Hepatocyte (in vitro differentiated cells): Measurements from ENCODE around the gene LRRC10. TPM values are rescaled to one million over a fixed set of nuclear protein-coding genes. Genes with fewer than 3 reads are reported as not detected.

Experiments
- DNase-seq: peaks from one replicate; pipeline ENCODE4 v3.0.0-alpha.2; 2016; ENCODE audit warnings: low spot score
- H2AFZ ChIP-seq: fragments of 200-600 bp; sonication (generic); 2 replicates; pipeline ENCODE4 v1.6.0; 2016; ENCODE audit warnings: antibody characterized with exemption, mild to moderate bottlenecking
- H3K27ac ChIP-seq: fragments of 200-600 bp; sonication (generic); 2 replicates; pipeline ENCODE4 v1.5.1; 2016; ENCODE audit warnings: mild to moderate bottlenecking
- H3K27me3 ChIP-seq: fragments of 200-600 bp; sonication (generic); 2 replicates; pipeline ENCODE4 v1.6.1; 2016
- H3K36me3 ChIP-seq: fragments of 200-600 bp; sonication (generic); replicated peaks from 2 replicates; pipeline ENCODE4 v1.5.1; 2016; ENCODE audit warnings: low read depth; ENCODE audit not compliant: insufficient read depth
- H3K4me1 ChIP-seq: fragments of 200-600 bp; sonication (generic); 2 replicates; pipeline ENCODE4 v1.5.1; 2016; ENCODE audit warnings: mild to moderate bottlenecking, moderate library complexity; ENCODE audit not compliant: insufficient read depth
- H3K4me2 ChIP-seq: fragments of 200-600 bp; sonication (generic); 2 replicates; pipeline ENCODE4 v1.6.0; 2016
- H3K4me3 ChIP-seq: fragments of 200-600 bp; sonication (generic); 2 replicates; pipeline ENCODE4 v1.5.1; 2016; ENCODE audit warnings: mild to moderate bottlenecking
- H3K79me2 ChIP-seq: fragments of 200-600 bp; sonication (generic); 2 replicates; pipeline ENCODE4 v1.6.0; 2017; ENCODE audit warnings: mild to moderate bottlenecking
- H3K9me2 ChIP-seq: fragments of 200-600 bp; sonication (generic); replicated peaks from 2 replicates; pipeline ENCODE4 v1.6.0; 2017; ENCODE audit warnings: mild to moderate bottlenecking; ENCODE audit not compliant: insufficient read depth
- H3K9me3 ChIP-seq: fragments of 200-600 bp; sonication (generic); 2 replicates; pipeline ENCODE4 v1.5.1; 2016; ENCODE audit warnings: low read depth, mild to moderate bottlenecking
- H4K20me1 ChIP-seq: fragments of 200-600 bp; sonication (generic); 2 replicates; pipeline ENCODE4 v1.6.0; 2016; ENCODE audit warnings: mild to moderate bottlenecking; ENCODE audit not compliant: insufficient read depth, poor library complexity, severe bottlenecking
- CTCF ChIP-seq: fragments of 200-600 bp; sonication (generic); IDR thresholded peaks from 2 replicates; pipeline ENCODE4 v1.5.1; 2016; ENCODE audit warnings: antibody characterized with exemption, mild to moderate bottlenecking; ENCODE audit not compliant: poor library complexity
- EZH2 ChIP-seq: fragments of 200-600 bp; sonication (generic); IDR thresholded peaks from 2 replicates; pipeline ENCODE4 v1.6.1; 2016; ENCODE audit warnings: antibody characterized with exemption, mild to moderate bottlenecking, borderline replicate concordance
- EZH2phosphoT487 ChIP-seq: fragments of 200-600 bp; sonication (generic); IDR thresholded peaks from one replicate; pipeline ENCODE4 v1.6.1; 2018; ENCODE audit warnings: antibody characterized with exemption, mild to moderate bottlenecking, low read depth, moderate library complexity; ENCODE audit not compliant: unreplicated experiment, severe bottlenecking
- WGBS: methylation state at CpG from one replicate; pipeline ENCODE4 v1.1.6; 2016; ENCODE audit warnings: low lambda C conversion rate; ENCODE audit errors: missing lambda C conversion rate; 5-methylcytosine and 5-hydroxymethylcytosine counted together
- polyA plus RNA-seq: library from polyadenylated mRNA; unstranded; fragments of >200 nt; fragmentation: Nextera tagmentation; extraction: Ambion mirVana; gene quantifications from 2 replicates; pipeline ENCODE4 v1.2.1, GENCODE V29; 2016
- total RNA-seq: library from RNA; depleted of rRNA; stranded (reverse); fragments of >200 nt; gene quantifications from 2 replicates; pipeline ENCODE4 v1.2.3, GENCODE V29; 2014

LRRC10 gene
- total and polyA plus RNA-seq, 2 experiments from 2014 or later, result not detected

DNA sequence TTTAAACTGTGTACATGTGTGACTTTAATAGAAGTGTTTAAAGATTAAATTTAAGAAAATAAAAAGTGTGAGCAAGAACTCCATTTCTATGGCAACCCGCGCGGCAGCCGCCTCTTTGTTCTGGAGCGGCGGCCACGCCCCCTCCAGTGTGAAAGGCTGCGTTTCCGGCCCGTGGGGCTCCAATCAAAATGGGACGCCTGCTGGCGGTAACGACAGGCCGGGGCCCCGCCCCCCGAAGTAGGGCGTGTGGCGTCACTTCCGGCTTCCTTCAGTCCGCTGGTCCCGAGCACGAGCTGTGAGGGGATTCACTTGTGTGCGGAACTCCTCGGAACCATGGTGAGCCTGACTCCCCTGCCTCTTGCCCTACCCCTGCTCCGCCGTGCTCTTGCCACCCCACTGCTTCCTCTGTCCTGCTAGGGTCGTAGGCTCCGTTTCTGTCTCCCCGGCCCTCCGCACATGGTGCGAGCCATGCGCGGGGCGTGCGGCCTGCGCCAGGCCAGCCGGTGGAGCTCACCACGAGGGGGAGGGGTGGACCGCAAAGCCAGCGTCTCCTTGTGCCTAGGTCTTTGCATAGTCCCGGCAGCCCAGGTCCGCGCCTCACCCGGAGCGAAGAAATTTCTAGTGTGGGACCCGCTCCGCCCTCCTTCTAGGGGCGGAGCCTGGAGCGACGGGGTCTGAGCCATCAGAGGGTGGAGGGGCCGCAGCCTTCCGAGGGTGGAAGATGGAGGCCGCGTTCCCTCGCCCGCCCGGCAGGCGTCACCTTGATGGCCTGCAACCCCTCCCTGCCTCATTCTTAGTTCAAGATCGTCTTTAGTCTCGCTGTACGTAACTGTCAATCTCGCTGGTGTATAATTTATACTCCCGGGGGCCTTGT is 25.3 kb downstream of the LRRC10 start, which contains the start of gene CCT2:
CCT2 (plus strand) TSS at position 271 of the 874 bp plus-strand sequence; CDS start at position 334, 63 bp downstream.
- H3K4me1 ChIP-seq, result peaks cover 7% of the 10 kb centered on the region
- peaks cover 6% of the 10 kb centered on the region for H3K36me3 ChIP-seq
- H3K9me3 ChIP-seq, result no peaks in the 10 kb centered on the region
- peak; percentile 99 for DNase-seq
- H3K4me2 ChIP-seq, result peak within 1 kb of the TSS; percentile 91
- H3K79me2 ChIP-seq, result peaks cover 28% of the 10 kb centered on the region
- peak within 1 kb of the TSS; percentile 94 for H3K27ac ChIP-seq
- no peaks in the 10 kb centered on the region for H3K27me3 ChIP-seq
- peak within 1 kb of the TSS; percentile 69 for H3K4me3 ChIP-seq
- H2AFZ ChIP-seq, result peak within 1 kb of the TSS; percentile 87
- H4K20me1 ChIP-seq, result peaks cover 14% of the 10 kb centered on the region
- TF ChIP-seq EZH2phosphoT487 (no peak), CTCF (peak; percentile 45)
- no peaks in the 10 kb centered on the region for H3K9me2 ChIP-seq
- WGBS, result 1% methylated on average over 61 of the region's 63 CpGs

GRCh38 chr12:69583203-69583602 is 27.5 kb downstream of the LRRC10 start:
- H4K20me1 ChIP-seq, result peaks cover 14% of the 10 kb centered on the region
- peaks cover 19% of the 10 kb centered on the region for H3K79me2 ChIP-seq
- peaks cover 2% of the 10 kb centered on the region for H3K36me3 ChIP-seq
- no peaks in the 10 kb centered on the region for H3K9me3 ChIP-seq
- no peaks in the 10 kb centered on the region for H3K27me3 ChIP-seq
- no peak overlapping the region for H3K4me2 ChIP-seq
- no peak overlapping the region for H2AFZ ChIP-seq
- H3K4me3 ChIP-seq, result no peak overlapping the region
- H3K27ac ChIP-seq, result no peak overlapping the region
- H3K9me2 ChIP-seq, result no peaks in the 10 kb centered on the region
- peak; percentile 5 for TF ChIP-seq CTCF
- no peak for TF ChIP-seq EZH2
- TF ChIP-seq EZH2phosphoT487, result no peak
- peak; percentile 30 for DNase-seq
- peaks cover 7% of the 10 kb centered on the region for H3K4me1 ChIP-seq

- H4K20me1 ChIP-seq, result no peaks in the 10 kb centered on the region
- H3K9me3 ChIP-seq, result no peaks in the 10 kb centered on the region
- WGBS, result 100% methylated on average over 1 of the region's 1 CpG
- no peak overlapping the region for H2AFZ ChIP-seq
- no peaks in the 10 kb centered on the region for H3K27me3 ChIP-seq
- H3K27ac ChIP-seq, result no peak overlapping the region
- no peak overlapping the region for H3K4me2 ChIP-seq
- H3K9me2 ChIP-seq, result no peaks in the 10 kb centered on the region
- no peaks in the 10 kb centered on the region for H3K4me1 ChIP-seq
- no peaks in the 10 kb centered on the region for H3K79me2 ChIP-seq
- DNase-seq, result no peak
- H3K4me3 ChIP-seq, result no peak overlapping the region
- no peaks in the 10 kb centered on the region for H3K36me3 ChIP-seq
- no peak for TF ChIP-seq CTCF
- TF ChIP-seq EZH2phosphoT487, result no peak
- TF ChIP-seq EZH2, result no peak
Observed at GRCh38 chr12:69580074-69580473, 30.6 kb downstream of the LRRC10 start.

DNA sequence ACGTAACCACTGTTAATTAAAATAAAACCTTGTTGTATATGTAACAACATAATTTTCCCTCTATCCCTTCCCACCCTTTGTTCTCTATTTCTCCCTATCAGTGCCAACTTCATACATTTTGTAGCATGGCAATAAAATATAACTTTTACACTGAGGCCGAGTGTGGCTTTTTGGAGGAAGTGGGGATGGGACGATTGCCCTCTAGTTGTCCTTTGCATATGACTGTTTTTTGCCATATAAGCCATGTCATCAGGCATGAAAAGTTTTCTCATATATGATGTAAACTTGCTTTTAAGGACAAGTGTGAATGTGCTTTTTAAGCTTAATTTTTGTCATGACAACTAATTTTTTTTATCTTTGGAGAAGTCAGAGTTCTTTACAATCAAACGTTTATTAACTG is 31.7 kb downstream of the LRRC10 start:
- Histone ChIP-seq H4K20me1 (no peaks in the 10 kb centered on the region), H3K27ac (no peak overlapping the region), H3K79me2 (no peaks in the 10 kb centered on the region), H3K4me1 (no peaks in the 10 kb centered on the region), H3K27me3 (no peaks in the 10 kb centered on the region), H3K36me3 (no peaks in the 10 kb centered on the region), H3K4me2 (no peak overlapping the region), H2AFZ (no peak overlapping the region), H3K9me2 (no peaks in the 10 kb centered on the region), H3K9me3 (no peaks in the 10 kb centered on the region), H3K4me3 (no peak overlapping the region)
- TF ChIP-seq CTCF (no peak), EZH2phosphoT487 (no peak), EZH2 (no peak)
- 95% methylated on average over 4 of the region's 4 CpGs for WGBS
- no peak for DNase-seq
